ENCODE data around the gene SPAG4. TPM values are rescaled to one million over a fixed set of nuclear protein-coding genes. Genes with fewer than 3 reads are reported as not detected.

The SPAG4 gene
- total and polyA plus RNA-seq, 2 donors (not counting 1 experiment from before 2014, with no cell fraction given) = 3.7 to 4.7 TPM

DNA sequence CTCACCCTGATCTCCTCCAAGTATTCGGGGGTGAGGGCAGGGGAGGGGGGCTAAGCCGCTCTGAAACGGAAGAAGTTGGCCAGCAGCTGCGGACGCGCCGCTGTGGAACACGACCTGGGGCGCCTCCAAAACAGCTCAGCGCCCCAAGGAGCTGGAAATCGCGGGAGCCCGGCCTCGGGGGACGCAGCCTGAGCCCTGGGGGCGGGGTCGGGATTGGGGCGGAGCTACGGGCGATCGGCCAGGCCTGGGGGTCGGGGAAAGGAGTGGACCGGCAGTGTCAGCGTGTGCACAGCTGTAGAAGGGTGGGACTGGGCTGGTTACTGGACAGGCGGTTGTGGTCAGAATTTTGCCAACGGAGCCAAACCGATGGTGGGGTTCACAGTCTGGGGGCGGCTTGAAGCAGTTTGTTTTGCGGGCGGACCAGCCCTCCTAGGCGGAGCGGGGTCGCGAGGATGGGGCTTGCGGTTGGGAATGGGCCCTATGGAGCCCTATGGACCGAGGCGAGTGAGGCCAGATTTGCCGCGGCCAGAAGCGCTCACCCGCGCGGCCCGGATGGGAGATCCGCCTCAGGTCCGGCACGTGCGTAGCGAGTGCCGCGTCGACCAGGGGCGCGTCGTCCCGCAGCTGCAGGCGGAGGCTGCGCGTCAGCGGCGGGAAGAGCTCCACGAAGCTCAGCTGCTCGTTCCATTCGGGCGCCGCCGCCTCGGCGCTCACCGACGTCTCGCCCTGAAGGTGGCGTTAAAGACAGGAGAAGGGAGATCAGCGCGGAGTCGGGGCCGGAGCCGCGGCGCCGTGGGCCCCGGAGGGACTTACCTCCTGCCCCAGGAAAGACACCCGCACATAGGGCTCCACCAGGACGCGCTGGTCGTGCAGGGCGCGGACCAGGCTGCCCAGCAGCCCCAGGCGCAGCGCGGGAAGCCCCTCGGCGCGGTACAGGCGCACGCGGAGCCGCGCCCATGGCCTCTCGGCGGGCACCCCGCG, 14.3 kb upstream of the SPAG4 start:
- POLR2A ChIA-PET = interaction anchor here (1.5 kb wide), 1 partner anchor 19 kb away, joined by 3 read pairs; no protein-coding TSS in a partner anchor
- H3K9me3 ChIP-seq (ENCODE audit: control extremely low read depth in 1 of 3, control insufficient read depth in 2 of 3, insufficient read depth in 1 of 3, low read length in 2 of 3) = peaks cover 0 to 6% (median 0%) of the 10 kb centered on the region in 3 donors
- peak overlapping the region; percentile 82 for H2AFZ ChIP-seq (ENCODE audit: insufficient read depth, low read depth, low read length, poor library complexity, severe bottlenecking)
- intact Hi-C loops (cut with micrococcal nuclease) = loop anchor here (1.0 to 5.0 kb wide), 3 partner anchors 15 to 283 kb away; partner anchors contain the start of genes NFS1 and ROMO1
- H3K4me1 Mint-ChIP-seq = peaks cover 12% of the 10 kb centered on the region
- under 1% methylated on average over 103 of the region's 103 CpGs for WGBS (ENCODE audit: insufficient coverage)
- peak; percentile 88 for DNase-seq
- CTCF ChIA-PET = interaction anchor here (0.6 to 1.9 kb wide), 19 partner anchors 15 to 510 kb away, joined by 3 to 20 read pairs (median 4); partner anchors contain the start of genes NFS1, ROMO1 and SPAG4
- H3K79me2 ChIP-seq (ENCODE audit: control insufficient read depth, insufficient read depth, low read length) = no peaks in the 10 kb centered on the region
- peak overlapping the region; percentile 98 for H3K4me2 ChIP-seq (replicated peaks; ENCODE audit: low read depth, low read length, poor library complexity, severe bottlenecking)
- peaks cover 0 to 40% (median 15%) of the 10 kb centered on the region in 4 experiments for H3K27me3 ChIP-seq (replicated peaks in 1 of 4; ENCODE audit: control extremely low read depth in 1 of 4, control insufficient read depth in 3 of 4, insufficient read depth in 4 of 4, low read length in 3 of 4)
- no peak overlapping the region for H3K27ac Mint-ChIP-seq
- H3K4me3 ChIP-seq (ENCODE audit: control extremely low read depth in 1 of 5, extremely low read depth in 1 of 5, insufficient read depth in 1 of 5, low read depth in 2 of 5, low read length in 4 of 5) = peak overlapping the region in 4 of 5 experiments; percentile 40 to 77 (median 58)
- peak; percentile 78 for ATAC-seq (ENCODE audit: low read depth)
- peaks cover 16 to 17% of the 10 kb centered on the region in 2 donors for H3K4me1 ChIP-seq (ENCODE audit: control insufficient read depth in 2 of 2, insufficient read depth in 2 of 2, low read length in 2 of 2)
- TF ChIP-seq, protein P1, sequence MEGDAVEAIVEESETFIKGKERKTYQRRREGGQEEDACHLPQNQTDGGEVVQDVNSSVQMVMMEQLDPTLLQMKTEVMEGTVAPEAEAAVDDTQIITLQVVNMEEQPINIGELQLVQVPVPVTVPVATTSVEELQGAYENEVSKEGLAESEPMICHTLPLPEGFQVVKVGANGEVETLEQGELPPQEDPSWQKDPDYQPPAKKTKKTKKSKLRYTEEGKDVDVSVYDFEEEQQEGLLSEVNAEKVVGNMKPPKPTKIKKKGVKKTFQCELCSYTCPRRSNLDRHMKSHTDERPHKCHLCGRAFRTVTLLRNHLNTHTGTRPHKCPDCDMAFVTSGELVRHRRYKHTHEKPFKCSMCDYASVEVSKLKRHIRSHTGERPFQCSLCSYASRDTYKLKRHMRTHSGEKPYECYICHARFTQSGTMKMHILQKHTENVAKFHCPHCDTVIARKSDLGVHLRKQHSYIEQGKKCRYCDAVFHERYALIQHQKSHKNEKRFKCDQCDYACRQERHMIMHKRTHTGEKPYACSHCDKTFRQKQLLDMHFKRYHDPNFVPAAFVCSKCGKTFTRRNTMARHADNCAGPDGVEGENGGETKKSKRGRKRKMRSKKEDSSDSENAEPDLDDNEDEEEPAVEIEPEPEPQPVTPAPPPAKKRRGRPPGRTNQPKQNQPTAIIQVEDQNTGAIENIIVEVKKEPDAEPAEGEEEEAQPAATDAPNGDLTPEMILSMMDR (IDR thresholded peaks at IDR 0.05) = peak; percentile 48
- no peak for TF ChIP-seq EZH2 (IDR thresholded peaks at IDR 0.05; ENCODE audit: borderline replicate concordance, insufficient read depth, low read depth, low read length, poor library complexity, severe bottlenecking)
- H3K9ac ChIP-seq (ENCODE audit: low read length) = peak overlapping the region; percentile 75
- no peaks in the 10 kb centered on the region for H3K36me3 ChIP-seq (replicated peaks in 1 of 2; ENCODE audit: control extremely low read depth in 1 of 2, control insufficient read depth in 1 of 2, extremely low read depth in 1 of 2, insufficient read depth in 2 of 2, low read length in 1 of 2)
- H4K20me1 ChIP-seq (ENCODE audit: control insufficient read depth, insufficient read depth, low read length, poor library complexity, severe bottlenecking) = no peaks in the 10 kb centered on the region
- peak overlapping the region; percentile 89 for H3K4me3 Mint-ChIP-seq
- peaks cover 44% of the 10 kb centered on the region for H3K27me3 Mint-ChIP-seq
- no peaks in the 10 kb centered on the region for H3K9me3 Mint-ChIP-seq (ENCODE audit: insufficient read depth)
- H3K27ac ChIP-seq (ENCODE audit: low read length in 2 of 2) = no peak overlapping the region

Data from B cell (primary cell).